IMR-90 (cell line): ENCODE data around the gene DAAM1. TPM values are rescaled to one million over a fixed set of nuclear protein-coding genes. Genes with fewer than 3 reads are reported as not detected.

Experiments
- ATAC-seq: fragments of 200-7000 bp; cut with Tn5 transposase; 2 replicates; pipeline ENCODE4 v1.9.1; 2020; ENCODE audit warnings: low read depth, mild to moderate bottlenecking, moderate library complexity
- BruUV-seq: library from RNA; stranded (reverse); fragments of 400-500 nt; replicated peaks from 2 replicates; lab custom pipeline; 2021; lab: Mats Ljungman, UMichigan
- CTCF ChIA-PET: fragments of 300-600 bp; formaldehyde crosslinking; extraction: SDS; loops from one replicate; lab custom pipeline; 2021; ENCODE audit warnings: antibody characterized with exemption; lab: Yijun Ruan, JAX
- POLR2A ChIA-PET: fragments of 300-600 bp; sonication (Branson Sonifier 250); formaldehyde crosslinking; loops from one replicate; lab custom pipeline; 2022; ENCODE audit warnings: antibody characterized with exemption; ENCODE audit not compliant: unreplicated experiment; lab: Charles Lee
- DNase-seq: peaks from one replicate; pipeline ENCODE4 v3.0.0; 2013
- H2AFZ ChIP-seq: replicated peaks from 2 replicates; pipeline ENCODE3; 2013; ENCODE audit warnings: low read length, mild to moderate bottlenecking; ENCODE audit not compliant: poor library complexity
- H2AK5ac ChIP-seq: 2 replicates; pipeline ENCODE4 v1.6.1; 2013; ENCODE audit warnings: low read depth, low read length, inconsistent platforms
- H2AK9ac ChIP-seq: replicated peaks from 2 replicates; pipeline ENCODE3; 2013; ENCODE audit warnings: mild to moderate bottlenecking, low read depth, low read length, moderate library complexity; ENCODE audit not compliant: poor library complexity
- H2BK120ac ChIP-seq: 2 replicates; pipeline ENCODE4 v1.6.1; 2013; ENCODE audit warnings: low read depth, low read length, inconsistent platforms
- H2BK15ac ChIP-seq: 3 replicates; pipeline ENCODE4 v1.6.1; 2013; ENCODE audit warnings: low read depth, low read length, inconsistent platforms
- H2BK20ac ChIP-seq: 2 replicates; pipeline ENCODE4 v1.6.1; 2013; ENCODE audit warnings: low read depth, mild to moderate bottlenecking, inconsistent platforms, low read length, moderate library complexity
- H2BK5ac ChIP-seq: 2 replicates; pipeline ENCODE4 v1.6.1; 2013; ENCODE audit warnings: mild to moderate bottlenecking, low read depth, low read length, inconsistent platforms; ENCODE audit not compliant: poor library complexity, severe bottlenecking
- H3K14ac ChIP-seq: replicated peaks from 2 replicates; pipeline ENCODE4 v1.6.1; 2013; ENCODE audit warnings: low read depth, low read length, inconsistent platforms
- H3K18ac ChIP-seq: 2 replicates; pipeline ENCODE4 v1.6.1; 2013; ENCODE audit warnings: low read depth, low read length, control low read depth
- H3K23ac ChIP-seq: 2 replicates; pipeline ENCODE4 v1.6.1; 2013; ENCODE audit warnings: low read depth, low read length, inconsistent platforms
- H3K27ac ChIP-seq: 2 replicates; pipeline ENCODE4 v1.5.1; 2013; ENCODE audit warnings: mild to moderate bottlenecking, control low read depth, low read length; ENCODE audit not compliant: insufficient read depth
- H3K27me3 ChIP-seq: 2 replicates; pipeline ENCODE4 v1.6.1; 2013; ENCODE audit warnings: low read length; ENCODE audit not compliant: control insufficient read depth, insufficient read depth
- H3K36me3 ChIP-seq: 2 replicates; pipeline ENCODE4 v1.6.1; 2013; ENCODE audit warnings: low read length, mixed read lengths; ENCODE audit not compliant: control insufficient read depth, insufficient read depth
- H3K4ac ChIP-seq: 2 replicates; pipeline ENCODE4 v1.6.1; 2013; ENCODE audit warnings: low read depth, low read length, inconsistent platforms
- H3K4me1 ChIP-seq: 2 replicates; pipeline ENCODE4 v1.6.1; 2013; ENCODE audit warnings: low read length, mixed read lengths; ENCODE audit not compliant: control insufficient read depth, insufficient read depth
- H3K4me2 ChIP-seq: 2 replicates; pipeline ENCODE4 v1.6.1; 2013; ENCODE audit warnings: low read depth, mild to moderate bottlenecking, control low read depth, low read length, moderate library complexity
- H3K4me3 ChIP-seq: 2 replicates; pipeline ENCODE4 v1.5.1; 2013; ENCODE audit warnings: low read depth, mild to moderate bottlenecking, control low read depth, low read length, moderate library complexity; ENCODE audit not compliant: insufficient read depth
- H3K56ac ChIP-seq: 2 replicates; pipeline ENCODE4 v1.6.1; 2013; ENCODE audit warnings: low read length, inconsistent platforms; ENCODE audit not compliant: insufficient read depth; ENCODE audit errors: extremely low read depth
- H3K79me1 ChIP-seq, 2 experiments: 2 replicates each; pipeline ENCODE4 v1.6.1; 2013; ENCODE audit warnings: low read length in 2 of 2, inconsistent platforms in 1 of 2, low read depth in 1 of 2
- H3K9ac ChIP-seq: 2 replicates; pipeline ENCODE4 v1.6.1; 2013; ENCODE audit warnings: low read depth, low read length, control low read depth
- H3K9me1 ChIP-seq: 2 replicates; pipeline ENCODE4 v1.6.1; 2013; ENCODE audit warnings: low read length, inconsistent platforms; ENCODE audit not compliant: insufficient read depth
- H3K9me3 ChIP-seq: 2 replicates; pipeline ENCODE4 v1.6.1; 2013; ENCODE audit warnings: low read length; ENCODE audit not compliant: control insufficient read depth, insufficient read depth
- H4K20me1 ChIP-seq: 2 replicates; pipeline ENCODE4 v1.6.1; 2013; ENCODE audit warnings: low read length, inconsistent platforms; ENCODE audit not compliant: insufficient read depth
- H4K5ac ChIP-seq: 2 replicates; pipeline ENCODE4 v1.6.1; 2013; ENCODE audit warnings: mild to moderate bottlenecking, low read depth, low read length, control low read depth
- H4K8ac ChIP-seq, 2 experiments: 2 replicates each; pipeline ENCODE4 v1.6.1; 2013; ENCODE audit warnings: low read depth in 2 of 2, low read length in 2 of 2, control low read depth in 1 of 2, inconsistent platforms in 1 of 2
- H4K91ac ChIP-seq: 2 replicates; pipeline ENCODE4 v1.6.1; 2013; ENCODE audit warnings: low read depth, low read length, inconsistent platforms; ENCODE audit not compliant: insufficient read depth
- BHLHE40 ChIP-seq: fragments of 150-350 bp; IDR thresholded peaks from 2 replicates; pipeline ENCODE4 v1.6.1; 2016; ENCODE audit warnings: mild to moderate bottlenecking, low read depth, low read length
- CEBPB ChIP-seq: IDR thresholded peaks from 2 replicates; pipeline ENCODE4 v1.6.1; 2012; ENCODE audit warnings: low read depth, low read length, improper control_type of control experiment
- CHD1 ChIP-seq: IDR thresholded peaks from 2 replicates; pipeline ENCODE4 v1.6.1; 2012; ENCODE audit warnings: low read depth, low read length, improper control_type of control experiment
- FOS ChIP-seq: fragments of 150-350 bp; IDR thresholded peaks from 2 replicates; pipeline ENCODE4 v1.6.1; 2016; ENCODE audit warnings: low read depth, low read length
- MAFK ChIP-seq: IDR thresholded peaks from 2 replicates; pipeline ENCODE4 v1.6.1; 2012; ENCODE audit warnings: low read depth, low read length, improper control_type of control experiment
- MAZ ChIP-seq: IDR thresholded peaks from 2 replicates; pipeline ENCODE4 v1.6.1; 2012; ENCODE audit warnings: low read depth, mild to moderate bottlenecking, low read length, improper control_type of control experiment, moderate library complexity, borderline replicate concordance
- MXI1 ChIP-seq: IDR thresholded peaks from 2 replicates; pipeline ENCODE4 v1.6.1; 2012; ENCODE audit warnings: low read depth, mild to moderate bottlenecking, low read length, moderate library complexity, borderline replicate concordance
- NFE2L2 ChIP-seq: fragments of 150-350 bp; IDR thresholded peaks from 2 replicates; pipeline ENCODE4 v1.6.1; 2016; ENCODE audit warnings: low read depth, mild to moderate bottlenecking, low read length
- POLR2A ChIP-seq: IDR thresholded peaks from 2 replicates; pipeline ENCODE4 v1.6.1; 2012; ENCODE audit warnings: mild to moderate bottlenecking, low read depth, low read length
- RAD21 ChIP-seq: IDR thresholded peaks from 2 replicates; pipeline ENCODE4 v1.6.1; 2012; ENCODE audit warnings: low read length, improper control_type of control experiment
- RCOR1 ChIP-seq: IDR thresholded peaks from 2 replicates; pipeline ENCODE4 v1.6.1; 2012; ENCODE audit warnings: mild to moderate bottlenecking, low read length, improper control_type of control experiment; ENCODE audit not compliant: insufficient replicate concordance
- USF2 ChIP-seq: fragments of 150-350 bp; IDR thresholded peaks from 2 replicates; pipeline ENCODE4 v1.6.1; 2017; ENCODE audit warnings: mild to moderate bottlenecking, antibody characterized with exemption, low read length, low read depth
- WGBS, 2 experiments: methylation state at CpG; one replicate each; pipeline versions ENCODE4 v1.1.5 to v1.1.7; 2013; ENCODE audit warnings: missing lambda C conversion rate in 2 of 2; ENCODE audit not compliant: insufficient read length in 1 of 2; ENCODE audit errors: extremely low coverage in 2 of 2; 5-methylcytosine and 5-hydroxymethylcytosine counted together
- dilution Hi-C: fragments of 300-500 bp; cut with HindIII; formaldehyde crosslinking; loops from one replicate; pipeline ENCODE4 v1.14.3; 2018; ENCODE audit warnings: low sequenced_read_pairs; ENCODE audit not compliant: unreplicated experiment
- in situ Hi-C: fragments of 300-500 bp; cut with MboI; formaldehyde crosslinking; loops from 3 replicates; pipeline ENCODE4 v1.14.3; 2019; ENCODE audit warnings: low sequenced_read_pairs, inconsistent platforms, mixed read lengths
- intact Hi-C: fragments of 100-400 bp; cut with micrococcal nuclease; formaldehyde crosslinking; loops from 2 replicates; pipeline ENCODE4 v1.10.0; 2022
- polyA plus RNA-seq, 3 experiments: library from polyadenylated mRNA; depleted of rRNA; stranded (reverse); fragments of >200 nt; gene quantifications; 2 replicates each; pipeline ENCODE4 v1.2.3, GENCODE V29; 2012; ENCODE audit warnings: low replicate concordance in 1 of 3
- total RNA-seq: library from RNA; depleted of rRNA; stranded (reverse); fragments of >200 nt; gene quantifications from 2 replicates; pipeline ENCODE4 v1.2.3, GENCODE V29; 2012

The DAAM1 gene
- total and polyA plus RNA-seq, 2 of the 4 experiments (the other 2 are of a cell fraction), result 4.8 to 5.4 TPM

- Histone ChIP-seq H2BK15ac (no peak overlapping the region), H2BK120ac (no peak overlapping the region), H2AK9ac (no peak overlapping the region), H4K5ac (peak overlapping the region; percentile 63; the same call in 1 of the 2 replicates), H3K18ac (peak overlapping the region; percentile 61), H3K9ac (no peak overlapping the region), H3K4me3 (no peak overlapping the region), H3K27ac (peak overlapping the region; percentile 59), H4K91ac (no peak overlapping the region), H3K9me1 (no peaks in the 10 kb centered on the region), H3K4ac (0 out of 2 replicates have a peak overlapping the region, but pooled peaks have one; percentile 1), H3K9me3 (no peaks in the 10 kb centered on the region), H2AFZ (no peak overlapping the region), H4K8ac (no peak overlapping the region), H3K56ac (no peak overlapping the region), H3K14ac (no peak overlapping the region), H3K23ac (no peak overlapping the region), H2BK20ac (no peak overlapping the region), H3K4me2 (peak overlapping the region; percentile 6; the same call in 1 of the 2 replicates), H4K20me1 (no peaks in the 10 kb centered on the region), H3K4me1 (peaks cover 6% of the 10 kb centered on the region), H2AK5ac (peak overlapping the region; percentile 5; the same call in 1 of the 2 replicates), H3K36me3 (peaks cover 3% of the 10 kb centered on the region; the same call in 1 of the 2 replicates), H3K79me1 (no peaks in the 10 kb centered on the region), H2BK5ac (no peak overlapping the region), H3K27me3 (no peaks in the 10 kb centered on the region; the same call in 1 of the 2 replicates)
- intact Hi-C loops, result no loop called here
- DNase-seq (no peak), ATAC-seq (peak; percentile 47; the same call in 1 of the 2 replicates)
- TF ChIP-seq CEBPB (no peak), MAZ (no peak), POLR2A (no peak), FOS (no peak), RAD21 (no peak), CHD1 (no peak), NFE2L2 (no peak), BHLHE40 (no peak), MAFK (no peak), RCOR1 (no peak), MXI1 (no peak), USF2 (no peak)
- BruUV-seq, result no TSS peak
- ChIA-PET POLR2A (no interaction called here), CTCF (no interaction called here)
- in situ Hi-C loops, result no loop called here
- WGBS, 2 experiments, result no CpG with 5 or more reads among the region's 8 CpGs
- dilution Hi-C loops, result no loop called here
These were observed 105.6 kb downstream of the DAAM1 start for GRCh38 chr14:59293935-59294661.
